ENCODE measurements around the gene ZNF823.

ZNF823 gene

DNA sequence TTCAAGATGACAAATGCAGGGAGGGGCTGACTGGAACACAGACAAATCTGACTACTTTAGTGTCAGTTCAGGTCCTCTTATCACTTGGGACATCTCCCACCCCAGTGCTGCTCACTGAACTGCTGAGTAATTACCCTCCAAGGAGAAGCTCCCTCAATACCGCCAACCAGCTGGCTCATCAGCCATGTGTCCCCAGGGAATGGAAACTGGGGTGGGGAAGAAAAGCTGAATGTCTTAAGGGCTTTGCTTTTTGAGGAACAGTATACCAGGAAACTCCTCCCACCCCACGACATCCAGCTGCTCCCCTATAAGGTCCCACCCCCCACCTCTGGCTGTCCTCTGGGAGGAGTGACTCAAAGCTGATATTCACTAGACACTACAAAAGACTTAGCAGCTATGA lies 2.0 kb downstream of the ZNF823 start:
- FAIRE-seq = no peak

- no peak for FAIRE-seq
These were observed 3.4 kb downstream of the ZNF823 start for GRCh38 chr19:11735375-11735774.

- no peak for FAIRE-seq
These were observed 9.2 kb downstream of the ZNF823 start for GRCh38 chr19:11729586-11729985.

DNA sequence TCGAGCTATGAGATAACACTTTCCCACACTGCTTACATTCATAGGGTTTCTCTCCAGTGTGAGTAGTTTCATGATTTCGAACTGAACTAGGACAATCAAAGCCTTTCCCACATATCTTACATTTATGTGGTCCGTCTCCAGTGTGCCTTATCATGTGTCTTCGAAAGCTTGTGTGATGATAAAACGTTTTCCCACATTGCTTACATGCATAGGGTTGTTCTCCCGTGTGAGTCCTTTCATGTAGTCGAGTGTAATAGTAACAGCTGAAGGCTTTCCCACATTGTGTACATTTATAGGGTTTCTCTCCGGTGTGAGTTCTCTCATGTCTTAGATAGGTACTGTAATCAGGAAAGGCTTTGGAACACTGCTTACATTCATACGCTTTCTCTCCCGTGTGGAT lies 16.3 kb downstream of the ZNF823 start:
- FAIRE-seq = no peak

GRCh38 chr19:11721681-11722080 lies 17.1 kb downstream of the ZNF823 start:
- no peak for FAIRE-seq

DNA sequence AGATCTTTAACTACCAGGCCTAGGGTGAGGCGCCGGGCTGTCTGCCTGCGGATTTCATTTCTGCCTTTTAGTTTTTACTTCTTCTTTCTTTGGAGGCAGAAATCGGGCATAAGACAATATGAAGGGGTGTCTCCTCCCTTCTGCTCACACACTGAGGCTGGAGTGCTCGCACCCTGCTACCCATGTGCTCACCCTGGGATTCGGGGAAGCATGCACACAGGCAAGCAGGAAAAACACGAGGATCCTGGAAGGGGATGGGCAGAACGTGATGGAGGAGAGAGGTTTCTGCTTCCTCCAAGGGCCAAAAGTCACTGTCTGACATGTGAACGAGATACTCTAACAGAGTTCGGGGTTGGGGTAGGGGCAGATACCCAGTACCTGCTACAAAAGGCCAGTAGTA lies 28.4 kb downstream of the ZNF823 start:
- FAIRE-seq = no peak

DNA sequence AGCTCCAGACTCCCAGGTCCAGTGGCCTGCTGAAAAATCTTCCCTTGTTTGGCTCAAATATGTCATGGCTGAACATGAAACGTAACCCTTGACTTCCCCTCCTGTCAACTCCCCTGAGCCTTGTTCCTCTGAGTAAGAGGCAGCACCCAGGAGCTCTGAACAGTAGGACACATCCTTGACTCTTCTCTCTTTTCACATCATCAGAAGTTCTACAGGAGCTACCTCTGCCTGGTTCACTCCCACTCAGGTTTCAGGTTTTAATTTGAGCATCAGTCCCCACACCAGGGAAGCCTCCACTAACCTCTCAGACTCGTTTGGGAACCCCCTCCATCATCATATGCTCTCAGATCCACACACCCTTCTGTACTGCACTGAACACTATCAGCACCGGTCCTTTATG lies 30.3 kb downstream of the ZNF823 start:
- FAIRE-seq = no peak

DNA sequence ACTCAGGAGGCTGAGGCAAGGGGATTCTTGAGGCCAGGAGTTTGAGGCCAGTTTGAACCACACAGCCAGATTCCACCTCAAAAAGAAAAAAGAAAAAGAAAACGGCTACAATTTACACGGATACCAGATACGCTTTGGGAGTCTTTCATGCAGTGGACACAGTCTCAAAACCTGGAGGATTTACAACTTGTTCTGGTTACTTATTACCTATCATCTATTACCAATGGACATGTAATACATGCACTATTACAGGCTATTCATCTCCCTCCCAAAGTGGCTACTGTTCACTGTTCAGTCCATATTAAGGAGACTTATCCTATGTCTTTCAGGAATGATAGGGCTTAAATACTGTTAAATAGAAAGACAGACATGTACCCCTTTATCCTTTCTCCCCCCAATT lies 33.3 kb downstream of the ZNF823 start:
- FAIRE-seq = no peak

DNA sequence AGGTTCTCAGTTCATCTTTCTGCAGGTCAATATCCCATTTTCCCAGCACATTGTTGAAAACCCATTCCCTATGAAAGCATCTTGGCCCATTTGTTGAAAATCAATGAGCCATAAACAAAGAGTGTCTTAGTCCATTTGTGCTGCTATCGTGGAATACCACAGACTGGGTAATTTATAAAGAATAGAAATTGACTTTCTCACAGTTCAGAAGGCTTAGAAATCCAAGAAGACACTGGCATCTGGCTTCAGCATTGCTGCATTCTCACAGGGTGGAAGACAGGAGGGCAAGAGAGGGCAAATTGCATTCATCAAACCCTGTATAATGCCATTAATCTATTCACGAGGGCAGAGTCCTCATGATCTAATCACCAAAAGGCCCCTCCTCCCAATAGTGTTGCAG lies 34.1 kb downstream of the ZNF823 start:
- FAIRE-seq = no peak

DNA sequence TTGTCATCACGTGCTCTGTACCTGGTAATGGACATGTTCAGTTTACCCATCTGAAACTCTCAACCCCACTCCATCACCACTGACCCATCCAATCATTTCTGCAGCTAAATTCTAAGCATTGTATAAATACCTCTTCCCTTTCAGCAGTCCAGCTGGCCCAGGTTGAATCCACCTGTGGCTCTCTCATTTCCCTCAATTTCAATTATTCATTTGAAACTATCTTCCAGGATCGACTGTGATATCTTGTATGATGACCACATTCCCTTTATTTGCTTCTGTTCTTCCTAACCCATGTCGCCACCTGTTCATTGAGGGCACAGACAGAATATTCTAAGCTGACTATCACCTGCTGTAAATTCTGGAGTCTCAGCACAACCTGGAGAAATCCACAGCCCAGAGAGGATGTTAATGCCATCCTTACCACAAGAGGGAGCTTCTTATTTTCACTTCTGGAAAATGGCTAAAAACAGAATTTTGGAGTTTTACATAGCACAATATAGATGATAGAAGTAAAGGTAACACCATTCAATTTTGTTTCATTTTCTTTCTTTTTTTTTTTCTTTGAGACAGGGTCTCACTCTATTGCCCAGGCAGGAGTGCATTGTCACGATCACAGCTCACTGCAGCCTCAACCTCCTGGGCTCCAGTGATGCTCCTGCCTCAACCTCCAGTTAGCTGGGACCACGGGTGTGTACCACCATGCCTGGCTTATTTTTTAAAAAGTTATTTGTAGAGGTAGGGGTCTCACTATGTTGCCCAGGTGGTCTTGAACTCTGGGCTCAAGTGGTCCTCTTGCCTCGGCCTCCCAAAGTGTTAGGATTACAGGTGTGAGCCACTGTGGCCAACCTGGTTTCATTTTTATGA lies 38.6 kb downstream of the ZNF823 start:
- peak; percentile 86 for FAIRE-seq

DNA sequence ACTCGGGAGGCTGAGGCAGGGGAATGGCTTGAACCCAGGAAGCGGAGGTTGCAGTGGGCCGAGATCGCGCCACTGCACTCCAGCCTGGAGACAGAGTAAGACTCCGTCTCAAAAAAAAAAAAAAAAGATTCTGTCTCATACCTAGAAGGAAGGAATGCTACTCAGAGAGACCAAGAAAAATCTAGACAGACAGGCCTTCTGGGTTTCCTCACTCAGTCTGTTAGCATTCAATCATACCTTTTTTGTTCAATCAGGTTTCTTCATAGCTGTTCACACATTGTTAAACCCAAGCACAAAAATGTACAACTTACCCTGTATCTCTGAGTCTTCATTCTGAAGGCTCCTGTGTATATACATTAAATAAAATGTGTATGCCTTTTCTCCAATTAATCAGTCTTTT lies 40.5 kb downstream of the ZNF823 start:
- no peak for FAIRE-seq

GRCh38 chr19:11697284-11697855 lies 41.4 kb downstream of the ZNF823 start:
- no peak for FAIRE-seq

DNA sequence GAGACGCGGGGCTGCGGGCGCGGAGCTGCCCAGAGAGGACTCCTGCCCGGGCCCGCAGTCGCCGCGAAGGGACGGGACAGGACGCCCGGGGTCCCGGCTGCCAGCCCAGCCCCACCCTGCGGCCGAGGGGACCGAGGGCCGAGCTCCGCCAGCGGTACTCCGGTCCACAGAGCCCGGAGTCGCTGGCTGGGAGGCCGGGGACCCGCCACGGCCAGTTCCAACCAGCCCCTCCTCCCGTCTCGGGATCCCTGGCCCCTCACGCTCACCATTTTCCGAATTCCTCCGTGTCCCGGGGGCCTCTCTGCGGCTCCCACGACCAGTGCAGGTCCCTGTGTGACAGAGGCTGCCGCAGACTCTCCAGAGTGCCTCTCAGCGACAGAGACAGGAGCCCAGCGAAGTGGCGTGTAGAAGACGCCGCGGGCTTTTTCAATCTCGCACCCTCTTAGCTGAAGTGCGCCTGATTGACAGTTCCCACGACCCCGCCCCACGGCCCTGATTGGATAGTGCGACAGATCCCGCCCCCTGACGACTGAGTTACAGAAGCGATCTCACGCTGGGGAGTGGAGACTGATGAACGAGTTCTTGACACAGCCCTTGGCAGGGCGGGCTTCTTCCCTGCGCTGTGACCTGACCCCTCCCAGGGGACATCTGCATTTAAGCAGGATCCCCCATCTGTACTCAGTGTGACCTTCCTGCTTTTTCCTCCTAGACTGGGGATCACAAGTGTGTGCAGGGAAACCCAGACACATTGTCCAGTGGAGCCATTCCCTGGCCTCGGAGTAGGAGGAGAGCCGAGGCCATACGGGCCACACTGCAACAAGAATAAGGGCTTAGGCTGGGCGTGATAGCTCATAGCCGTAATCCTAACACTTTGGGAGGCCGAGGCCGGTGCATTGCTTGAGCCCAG lies 44.0 kb downstream of the ZNF823 start:
- FAIRE-seq = peak; percentile 27

DNA sequence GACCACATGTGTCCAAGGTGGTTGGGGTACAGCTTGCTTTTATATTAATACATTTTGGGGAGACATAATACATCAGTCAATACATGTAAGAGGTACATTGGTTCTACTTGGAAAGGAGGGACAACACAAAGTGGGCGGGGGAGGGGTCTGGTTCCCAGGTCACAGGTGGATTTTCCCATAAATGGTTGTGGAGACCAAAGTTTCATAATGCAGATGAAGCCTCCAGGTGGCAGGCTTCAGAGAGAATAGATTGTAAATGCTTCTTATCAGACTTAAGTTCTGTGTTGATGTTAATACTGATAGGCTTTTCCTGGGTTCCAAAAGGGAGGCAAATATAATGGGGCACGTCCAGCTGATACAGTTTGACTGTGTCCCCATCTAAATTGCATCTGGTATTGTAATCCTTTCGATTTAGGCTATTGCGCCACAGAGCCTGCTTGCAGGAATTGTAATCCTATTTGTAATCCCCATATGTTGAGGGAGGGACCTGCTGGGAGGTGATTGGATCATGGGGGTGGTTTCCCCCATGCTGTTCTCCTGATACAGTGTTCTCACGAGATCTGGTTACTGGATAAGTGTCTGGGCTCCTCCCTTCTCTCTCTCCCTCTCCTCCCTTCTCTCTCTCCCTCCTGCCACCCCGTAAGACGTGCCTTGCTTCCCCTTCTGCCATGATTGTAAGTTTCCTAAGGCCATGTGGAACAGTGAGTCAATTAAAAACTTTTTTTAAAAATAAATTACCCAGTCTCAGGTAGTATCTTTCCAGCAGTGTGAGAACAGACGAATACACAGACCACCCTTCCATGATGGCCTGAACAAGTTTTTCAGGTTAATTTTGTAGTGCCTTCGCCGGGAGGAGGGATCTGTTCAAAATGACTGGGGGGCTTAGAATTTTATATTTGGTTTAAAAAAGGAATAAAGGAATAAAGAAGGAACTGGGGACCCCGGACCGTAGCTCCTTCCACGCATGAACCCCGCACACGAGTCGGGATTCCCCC lies 44.9 kb downstream of the ZNF823 start:
- FAIRE-seq = no peak

GRCh38 chr19:11692127-11692790 lies 46.5 kb downstream of the ZNF823 start:
- no peak for FAIRE-seq

GRCh38 chr19:11685676-11686650 lies 52.8 kb downstream of the ZNF823 start:
- no peak for FAIRE-seq

GRCh38 chr19:11684987-11685675 lies 53.6 kb downstream of the ZNF823 start:
- no peak for FAIRE-seq

DNA sequence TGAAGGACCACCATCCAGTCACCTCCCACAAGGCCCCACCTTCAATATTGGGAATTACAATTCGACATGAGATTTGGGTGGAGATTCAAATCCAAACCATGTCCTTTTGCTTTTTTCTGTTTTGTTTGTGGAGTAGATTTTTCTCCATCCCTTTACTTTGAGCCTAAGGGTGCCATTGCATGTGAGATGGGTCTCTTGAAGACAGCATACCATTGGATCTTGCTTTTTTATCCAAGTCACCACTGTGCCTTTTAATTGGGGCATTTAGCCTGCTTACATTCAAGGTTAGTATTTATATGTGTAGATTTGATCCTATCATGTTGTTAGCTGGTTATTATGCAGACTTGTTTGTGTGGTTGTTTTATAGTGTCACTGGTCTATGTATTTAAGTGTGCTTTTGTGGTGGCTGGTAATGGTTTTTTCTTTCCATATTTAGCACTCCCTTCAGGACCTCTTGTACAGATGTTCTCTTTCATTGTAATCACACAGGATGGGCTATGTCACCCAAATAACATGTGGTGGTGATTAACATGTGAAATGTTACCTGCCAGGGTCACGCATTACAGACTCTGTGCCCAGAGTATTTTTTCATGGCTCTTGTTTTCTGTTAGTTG lies 58.0 kb downstream of the ZNF823 start:
- FAIRE-seq = no peak

DNA sequence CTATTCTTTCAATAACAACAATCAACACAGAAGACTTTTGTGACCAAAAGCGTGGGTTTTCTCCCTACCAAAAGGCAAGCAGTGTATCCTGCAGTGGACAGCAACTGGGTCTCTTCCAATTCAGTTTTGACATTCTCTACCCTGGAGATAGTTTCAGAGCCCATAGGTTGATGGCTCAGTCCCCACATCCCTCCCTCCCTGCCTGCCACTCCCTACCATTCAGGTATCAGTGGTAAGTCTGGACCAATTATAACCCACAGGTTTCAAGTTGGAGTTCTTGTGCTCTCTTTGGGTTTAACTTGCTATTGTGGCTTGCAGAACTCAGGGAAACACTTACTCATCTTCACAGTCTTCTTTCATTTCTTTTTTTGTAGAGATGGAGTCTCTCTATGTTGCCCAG lies 60.2 kb downstream of the ZNF823 start:
- FAIRE-seq = no peak

Data from A204.1 (cell line).